H4 (cell line): Measurements from ENCODE around the gene PCDHGC3. TPM values are rescaled to one million over a fixed set of nuclear protein-coding genes. Genes with fewer than 3 reads are reported as not detected.

Experiments used
- DNase-seq: peaks from one replicate; pipeline ENCODE4 v3.0.0-alpha.2; 2015; ENCODE audit warnings: low spot score
- total RNA-seq: library from RNA; depleted of rRNA; stranded (reverse); fragments of >200 nt; shearing (Covaris generic); gene quantifications from 2 replicates; pipeline ENCODE4 v1.2.3, GENCODE V29; 2014

Gene PCDHGC3
- total RNA-seq, 1 experiment from 2014 or later = 61.5 TPM

DNA sequence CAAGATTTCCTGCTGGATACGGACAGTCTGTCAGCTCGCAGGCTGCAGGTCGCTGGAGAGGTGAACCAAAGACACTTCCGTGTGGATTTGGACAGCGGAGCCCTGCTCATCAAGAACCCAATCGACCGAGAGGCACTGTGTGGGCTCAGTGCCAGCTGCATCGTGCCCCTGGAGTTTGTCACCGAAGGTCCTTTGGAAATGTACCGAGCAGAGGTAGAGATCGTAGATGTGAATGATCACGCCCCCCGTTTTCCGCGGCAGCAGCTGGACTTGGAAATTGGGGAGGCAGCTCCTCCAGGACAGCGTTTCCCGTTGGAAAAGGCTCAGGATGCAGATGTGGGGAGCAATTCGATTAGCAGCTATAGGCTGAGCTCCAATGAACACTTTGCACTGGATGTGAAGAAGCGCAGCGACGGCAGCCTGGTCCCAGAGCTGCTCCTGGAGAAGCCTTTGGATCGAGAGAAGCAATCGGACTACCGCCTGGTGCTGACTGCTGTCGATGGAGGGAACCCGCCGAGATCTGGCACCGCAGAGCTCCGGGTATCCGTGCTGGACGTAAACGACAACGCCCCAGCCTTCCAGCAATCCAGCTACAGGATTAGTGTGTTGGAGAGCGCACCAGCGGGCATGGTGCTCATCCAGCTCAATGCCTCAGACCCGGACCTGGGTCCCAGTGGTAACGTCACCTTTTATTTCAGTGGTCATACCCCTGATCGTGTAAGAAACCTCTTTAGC is 9.7 kb downstream of the PCDHGC3 start:
- DNase-seq = no peak

DNA sequence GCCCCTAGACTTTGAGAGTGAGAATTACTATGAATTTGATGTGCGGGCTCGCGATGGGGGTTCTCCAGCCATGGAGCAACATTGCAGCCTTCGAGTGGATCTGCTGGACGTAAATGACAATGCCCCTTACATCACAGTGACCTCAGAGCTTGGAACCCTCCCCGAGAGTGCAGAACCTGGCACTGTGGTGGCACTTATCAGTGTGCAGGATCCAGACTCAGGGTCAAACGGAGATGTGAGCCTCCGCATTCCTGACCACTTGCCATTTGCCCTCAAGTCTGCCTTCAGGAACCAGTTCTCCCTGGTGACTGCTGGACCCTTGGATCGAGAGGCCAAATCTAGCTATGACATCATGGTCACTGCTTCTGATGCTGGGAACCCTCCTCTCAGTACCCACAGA is 10.3 kb downstream of the PCDHGC3 start:
- DNase-seq = no peak

DNA sequence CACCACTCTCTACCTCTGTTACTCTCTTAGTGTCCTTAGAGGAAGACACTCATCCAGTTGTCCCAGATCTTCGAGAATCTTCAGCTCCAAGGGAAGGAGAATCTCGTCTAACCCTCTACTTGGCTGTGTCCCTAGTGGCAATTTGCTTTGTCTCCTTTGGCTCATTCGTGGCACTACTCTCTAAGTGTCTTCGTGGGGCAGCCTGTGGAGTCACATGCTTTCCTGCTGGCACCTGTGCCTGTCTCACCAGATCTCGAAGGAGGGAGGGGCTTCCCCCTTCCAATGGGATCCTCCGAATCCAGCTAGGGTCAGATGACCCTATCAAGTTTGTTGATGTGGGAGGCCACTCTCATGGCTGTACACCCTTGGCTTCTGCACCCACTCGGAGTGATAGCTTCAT is 11.4 kb downstream of the PCDHGC3 start:
- no peak for DNase-seq

DNA sequence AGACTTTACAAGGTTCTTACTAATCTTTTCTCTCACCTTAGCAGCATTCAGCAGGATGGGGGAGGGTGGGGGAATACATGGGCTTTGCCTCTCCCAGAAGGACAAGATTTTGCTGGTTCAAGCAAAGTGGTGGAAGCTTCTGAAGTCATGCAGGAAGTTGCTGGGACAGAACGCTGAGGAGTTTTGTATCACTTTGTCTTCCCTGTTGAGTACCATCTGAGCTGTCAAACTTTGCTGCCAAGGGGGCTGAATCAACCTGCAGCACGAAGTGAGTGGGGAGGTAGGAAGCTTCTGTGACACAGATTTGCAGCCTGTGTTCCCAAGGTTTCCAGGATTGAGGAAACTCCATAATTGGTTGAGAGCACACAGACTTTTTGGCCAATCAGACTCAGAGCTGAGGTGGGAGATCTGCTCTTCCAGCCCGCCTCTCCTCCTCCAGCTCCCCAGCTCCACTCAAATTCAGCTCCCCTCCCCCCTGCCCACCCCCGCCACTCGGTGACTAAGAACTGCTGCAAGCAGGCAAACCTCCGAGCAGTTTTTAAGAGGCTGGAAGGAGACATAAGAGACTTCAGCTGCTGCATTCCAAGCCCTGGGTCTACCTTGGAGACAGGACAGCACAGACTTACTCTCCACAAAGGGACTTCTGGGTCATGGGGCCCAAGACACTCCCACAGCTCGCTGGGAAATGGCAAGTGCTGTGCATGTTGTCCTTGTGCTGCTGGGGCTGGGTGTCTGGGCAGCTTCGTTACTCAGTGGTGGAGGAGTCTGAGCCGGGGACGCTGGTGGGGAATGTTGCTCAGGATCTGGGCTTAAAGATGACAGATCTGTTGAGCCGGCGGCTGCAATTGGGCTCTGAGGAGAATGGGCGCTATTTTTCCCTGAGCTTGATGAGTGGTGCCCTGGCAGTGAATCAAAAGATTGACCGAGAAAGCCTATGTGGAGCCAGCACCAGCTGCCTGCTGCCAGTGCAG is 13.1 kb downstream of the PCDHGC3 start, which contains the start of gene PCDHGC5:
PCDHGC5 (plus strand) TSS at position 491 of the 971 bp plus-strand sequence; CDS start at position 651, 160 bp downstream.
- no peak for DNase-seq

DNA sequence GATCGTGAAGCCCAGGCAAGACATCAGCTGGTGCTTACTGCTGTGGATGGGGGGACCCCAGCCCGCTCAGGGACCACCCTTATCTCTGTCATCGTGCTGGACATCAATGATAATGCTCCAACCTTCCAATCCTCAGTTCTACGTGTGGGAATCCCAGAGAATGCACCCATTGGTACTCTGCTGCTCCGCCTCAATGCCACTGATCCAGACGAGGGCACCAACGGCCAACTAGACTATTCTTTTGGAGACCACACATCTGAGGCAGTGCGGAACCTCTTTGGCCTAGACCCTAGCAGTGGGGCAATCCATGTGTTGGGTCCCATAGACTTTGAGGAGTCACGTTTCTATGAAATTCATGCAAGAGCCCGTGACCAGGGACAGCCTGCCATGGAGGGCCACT is 14.1 kb downstream of the PCDHGC3 start:
- DNase-seq = no peak

DNA sequence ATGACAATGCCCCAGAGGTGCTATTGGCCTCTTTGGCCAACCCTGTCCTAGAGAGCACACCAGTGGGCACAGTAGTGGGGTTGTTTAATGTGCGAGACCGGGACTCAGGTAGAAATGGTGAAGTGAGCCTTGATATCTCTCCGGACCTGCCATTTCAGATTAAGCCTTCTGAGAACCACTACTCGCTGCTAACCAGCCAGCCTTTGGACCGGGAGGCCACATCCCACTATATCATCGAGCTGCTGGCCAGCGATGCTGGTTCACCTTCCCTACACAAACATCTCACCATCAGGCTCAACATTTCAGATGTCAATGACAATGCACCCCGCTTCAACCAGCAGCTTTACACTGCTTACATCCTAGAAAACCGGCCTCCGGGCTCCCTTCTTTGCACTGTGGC is 14.5 kb downstream of the PCDHGC3 start:
- DNase-seq = no peak

DNA sequence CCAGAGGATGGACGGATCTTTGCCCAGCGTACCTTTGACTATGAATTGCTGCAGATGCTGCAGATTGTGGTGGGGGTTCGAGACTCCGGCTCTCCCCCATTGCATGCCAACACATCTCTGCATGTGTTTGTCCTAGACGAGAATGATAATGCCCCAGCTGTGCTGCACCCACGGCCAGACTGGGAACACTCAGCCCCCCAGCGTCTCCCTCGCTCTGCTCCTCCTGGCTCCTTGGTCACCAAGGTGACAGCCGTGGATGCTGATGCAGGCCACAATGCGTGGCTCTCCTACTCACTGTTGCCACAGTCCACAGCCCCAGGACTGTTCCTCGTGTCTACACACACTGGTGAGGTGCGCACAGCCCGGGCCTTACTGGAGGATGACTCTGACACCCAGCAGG is 15.0 kb downstream of the PCDHGC3 start:
- no peak for DNase-seq

DNA sequence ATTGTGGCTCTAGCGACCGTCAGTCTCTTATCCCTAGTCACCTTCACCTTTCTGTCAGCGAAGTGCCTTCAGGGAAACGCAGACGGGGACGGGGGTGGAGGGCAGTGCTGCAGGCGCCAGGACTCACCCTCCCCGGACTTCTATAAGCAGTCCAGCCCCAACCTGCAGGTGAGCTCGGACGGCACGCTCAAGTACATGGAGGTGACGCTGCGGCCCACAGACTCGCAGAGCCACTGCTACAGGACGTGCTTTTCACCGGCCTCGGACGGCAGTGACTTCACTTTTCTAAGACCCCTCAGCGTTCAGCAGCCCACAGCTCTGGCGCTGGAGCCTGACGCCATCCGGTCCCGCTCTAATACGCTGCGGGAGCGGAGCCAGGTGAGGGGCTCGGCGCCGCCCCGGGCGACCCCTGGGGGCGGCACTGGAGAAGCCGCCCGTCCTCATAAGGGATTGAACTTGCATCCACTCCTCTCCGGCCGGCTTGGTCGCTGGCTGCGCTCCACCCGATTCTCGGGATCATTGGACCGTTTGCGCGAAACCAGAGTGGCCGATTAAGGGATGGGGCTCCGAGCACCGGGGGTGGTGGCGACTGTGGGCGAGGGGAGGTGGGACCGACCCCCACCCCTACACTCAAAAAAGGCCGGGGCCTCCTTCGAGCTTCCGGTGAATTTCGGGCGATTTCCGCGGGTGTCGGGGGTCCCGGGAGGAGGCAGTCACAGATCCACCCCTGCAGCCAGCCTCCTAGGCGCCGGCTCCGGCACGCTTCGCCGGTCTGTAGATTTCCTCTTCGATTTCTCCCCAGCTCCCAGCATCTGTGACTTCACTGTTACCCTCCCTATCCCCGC is 15.8 kb downstream of the PCDHGC3 start:
- no peak for DNase-seq

DNA sequence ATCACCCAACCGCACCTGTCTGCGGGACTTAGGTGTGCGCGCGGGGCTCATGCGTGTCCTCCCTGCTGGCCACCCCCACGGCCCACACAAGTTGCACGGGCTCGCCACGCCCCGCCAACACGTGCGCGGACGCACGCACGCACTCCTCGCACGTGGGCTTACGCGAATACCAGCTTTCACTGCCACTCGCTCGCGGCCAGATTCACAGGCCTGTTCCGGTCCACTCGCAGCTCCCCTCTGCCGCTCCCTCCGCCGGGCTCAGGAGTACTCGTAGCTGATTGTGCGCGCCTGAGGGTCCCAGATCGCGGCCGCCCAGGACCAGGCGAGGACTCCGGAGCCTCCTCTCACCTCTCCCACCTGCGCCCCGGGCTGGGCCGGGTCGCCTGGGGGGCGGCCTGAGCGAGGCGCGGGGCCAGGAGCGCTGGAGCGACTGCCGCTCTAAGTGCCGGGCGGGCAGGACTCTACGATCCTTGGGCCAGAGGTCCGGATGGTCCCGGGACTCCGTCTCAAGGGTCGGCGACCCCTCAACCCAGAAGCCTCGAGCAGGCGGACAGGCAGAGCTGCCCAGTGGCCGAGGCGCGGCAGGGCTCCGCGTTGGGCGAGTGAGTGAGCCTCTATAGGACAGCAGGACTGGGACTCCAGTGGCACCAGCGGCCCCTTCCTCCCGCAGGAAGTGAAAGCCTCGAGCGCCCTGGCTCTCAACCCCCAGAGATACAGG is 16.6 kb downstream of the PCDHGC3 start:
- DNase-seq = no peak

DNA sequence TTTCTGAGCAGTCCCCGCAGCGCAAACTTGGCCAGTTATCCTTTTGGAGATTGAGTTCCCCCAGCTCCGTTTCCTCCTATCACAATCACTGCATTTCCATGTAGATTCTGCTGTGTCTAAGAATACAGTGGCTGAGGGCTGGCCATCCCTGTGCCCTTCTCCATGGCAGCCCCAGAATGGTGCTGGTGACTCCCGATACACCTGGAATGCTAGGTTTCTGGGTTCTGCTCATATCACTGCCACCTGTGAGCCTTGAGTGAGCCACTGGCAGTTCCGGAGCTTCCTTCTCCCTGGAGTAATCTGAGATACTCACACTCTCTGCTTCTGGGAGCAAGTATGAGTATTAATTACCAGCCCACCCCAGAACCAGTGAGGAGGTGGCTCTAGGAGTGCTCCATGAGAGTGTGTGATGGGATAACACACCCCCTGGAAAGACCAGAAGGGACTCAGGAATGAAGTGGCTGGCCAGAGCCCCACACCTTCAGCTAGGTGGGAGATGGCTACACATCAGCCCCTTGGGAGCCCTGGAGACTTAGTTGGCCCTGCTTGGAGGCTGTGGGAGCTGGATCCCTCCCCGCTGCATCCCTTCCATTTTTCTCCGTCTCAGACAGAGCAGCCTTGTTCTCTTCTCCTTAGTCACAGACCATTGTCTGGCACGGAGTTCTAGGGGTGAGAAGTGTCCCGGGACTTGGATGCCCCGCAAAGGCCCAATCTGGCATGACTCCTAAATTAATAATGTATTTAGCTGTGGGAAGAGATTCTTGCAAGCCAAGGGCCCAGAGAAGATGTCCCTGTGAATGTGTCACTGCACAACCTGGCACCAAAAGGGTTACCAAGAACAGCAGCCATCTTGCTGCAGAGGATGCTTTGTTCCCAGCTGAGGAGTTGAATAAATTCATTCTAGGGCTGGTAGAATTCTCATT is 18.0 kb downstream of the PCDHGC3 start:
- DNase-seq = no peak

DNA sequence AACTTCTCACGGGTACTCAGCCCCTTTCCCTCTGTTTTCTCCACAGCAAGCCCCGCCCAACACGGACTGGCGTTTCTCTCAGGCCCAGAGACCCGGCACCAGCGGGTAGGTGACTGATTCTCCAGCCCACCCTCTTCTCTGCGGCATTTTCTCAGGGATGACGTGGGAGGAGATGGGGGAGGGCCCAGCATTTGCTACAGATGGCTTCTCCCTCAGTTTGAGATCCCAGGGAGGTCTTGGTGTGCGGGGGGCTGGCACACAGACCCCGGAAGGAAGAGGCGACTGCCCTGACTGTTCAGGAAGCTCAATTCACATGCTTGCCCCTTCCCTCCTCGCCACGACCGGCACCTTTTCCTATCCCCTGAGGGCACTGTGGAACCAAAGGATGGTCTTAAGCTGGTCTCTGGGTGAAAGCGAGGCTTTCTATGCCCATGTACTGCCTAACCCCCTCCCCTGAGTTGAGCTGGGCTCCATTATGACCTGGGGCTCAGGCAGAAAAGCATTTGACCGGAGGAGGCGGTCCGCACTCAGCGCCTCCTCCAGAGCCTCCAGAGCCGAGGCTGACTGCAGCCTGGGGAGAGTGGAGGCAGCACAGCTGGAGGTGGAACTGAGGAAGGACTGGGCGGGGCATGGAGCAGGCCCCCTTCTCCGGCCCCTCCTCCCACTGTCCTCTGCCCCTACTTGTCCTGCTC is 19.1 kb downstream of the PCDHGC3 start:
- no peak for DNase-seq

DNA sequence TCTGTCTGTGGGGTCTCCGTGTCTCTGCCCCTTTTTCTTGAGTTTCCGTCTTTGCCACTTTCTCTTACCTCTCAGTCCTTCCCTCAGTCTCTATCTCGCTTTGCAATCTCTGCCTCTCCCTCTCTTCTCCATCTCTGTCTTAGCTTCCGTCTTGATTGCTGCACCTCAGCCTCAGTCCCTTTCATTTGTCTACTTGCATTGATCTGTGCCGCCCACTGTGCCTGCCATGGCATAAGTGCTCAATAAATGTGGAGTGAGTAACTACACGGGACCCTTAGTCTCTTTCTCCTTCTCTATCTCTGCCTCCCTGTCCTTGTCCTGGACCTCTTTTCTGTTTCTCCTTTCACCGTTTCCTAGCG is 19.7 kb downstream of the PCDHGC3 start:
- DNase-seq = no peak

DNA sequence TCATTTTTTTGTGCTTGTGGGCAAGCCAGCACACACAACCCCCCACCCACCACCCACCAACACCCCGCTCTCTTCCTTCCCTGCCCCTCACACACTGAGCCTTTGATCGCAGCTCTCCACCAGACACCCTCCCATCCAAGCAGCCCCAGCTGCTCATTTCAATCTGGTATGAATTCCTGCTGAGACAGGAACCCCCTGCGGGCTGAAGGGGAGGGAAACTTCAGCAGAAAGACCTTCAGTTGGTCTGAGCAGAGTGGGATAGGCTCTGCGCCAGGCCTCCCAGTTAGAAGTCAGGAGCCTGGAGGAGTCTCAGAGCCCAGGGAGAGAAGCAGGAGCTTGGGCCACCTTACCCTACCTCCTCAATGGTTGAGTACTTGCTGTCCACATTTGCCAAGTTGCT is 20.3 kb downstream of the PCDHGC3 start:
- DNase-seq = no peak

DNA sequence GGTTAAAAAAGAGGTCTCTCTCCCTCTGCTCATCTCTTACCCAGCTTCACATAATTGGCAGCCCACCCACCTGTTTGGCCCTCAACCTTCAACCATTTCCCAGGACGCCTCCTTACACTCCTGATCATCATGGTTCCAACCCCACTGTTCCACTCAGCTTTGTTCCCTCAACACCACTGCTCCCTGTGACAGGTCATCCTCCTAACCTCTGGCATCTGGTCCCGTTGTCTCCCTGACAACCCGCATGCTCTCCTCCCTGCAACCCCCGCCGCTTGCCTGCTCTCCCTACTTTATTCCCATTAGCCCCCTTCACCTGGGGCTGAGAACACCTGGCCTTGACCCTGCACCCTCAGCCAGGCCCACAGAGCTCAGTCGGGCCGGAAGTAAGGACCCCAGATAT is 26.0 kb downstream of the PCDHGC3 start:
- no peak for DNase-seq

DNA sequence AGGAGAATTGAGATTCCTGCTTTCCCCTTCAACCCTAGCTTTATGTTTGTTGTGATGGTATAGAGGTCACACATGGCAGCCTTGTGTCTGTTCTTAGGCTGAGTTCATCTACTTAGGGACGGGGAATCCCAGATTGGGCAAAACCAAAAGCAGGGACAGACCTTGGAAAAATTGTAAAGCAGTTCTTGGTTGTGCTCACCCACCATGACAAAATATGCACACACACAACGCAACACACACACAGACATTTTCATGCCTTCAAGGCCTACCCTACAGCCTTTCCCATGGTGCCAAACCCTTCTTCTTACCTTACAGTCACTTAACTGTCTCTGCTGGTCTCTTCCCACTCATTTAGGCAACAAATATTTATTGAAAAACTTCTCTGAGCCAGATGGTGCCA is 27.9 kb downstream of the PCDHGC3 start:
- no peak for DNase-seq

DNA sequence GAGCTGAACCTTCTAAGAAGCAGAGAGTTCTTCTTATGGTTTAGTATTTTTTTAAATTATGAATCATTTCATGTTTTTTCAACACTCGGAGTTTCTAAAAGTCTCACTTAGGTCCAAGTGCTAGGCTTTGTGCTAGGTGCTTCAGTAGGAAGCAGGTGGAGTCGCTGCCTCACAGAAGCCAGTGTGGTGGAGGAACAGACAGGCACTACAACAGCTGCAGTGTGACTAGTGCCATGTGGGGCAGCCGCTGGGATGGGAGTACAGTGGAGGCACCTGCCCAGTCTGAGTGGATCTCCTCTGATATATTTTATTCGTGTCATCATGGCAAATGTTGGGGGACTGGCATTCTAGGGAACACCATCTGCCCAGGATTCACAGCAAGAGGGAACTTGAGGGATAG is 28.4 kb downstream of the PCDHGC3 start:
- DNase-seq = no peak

DNA sequence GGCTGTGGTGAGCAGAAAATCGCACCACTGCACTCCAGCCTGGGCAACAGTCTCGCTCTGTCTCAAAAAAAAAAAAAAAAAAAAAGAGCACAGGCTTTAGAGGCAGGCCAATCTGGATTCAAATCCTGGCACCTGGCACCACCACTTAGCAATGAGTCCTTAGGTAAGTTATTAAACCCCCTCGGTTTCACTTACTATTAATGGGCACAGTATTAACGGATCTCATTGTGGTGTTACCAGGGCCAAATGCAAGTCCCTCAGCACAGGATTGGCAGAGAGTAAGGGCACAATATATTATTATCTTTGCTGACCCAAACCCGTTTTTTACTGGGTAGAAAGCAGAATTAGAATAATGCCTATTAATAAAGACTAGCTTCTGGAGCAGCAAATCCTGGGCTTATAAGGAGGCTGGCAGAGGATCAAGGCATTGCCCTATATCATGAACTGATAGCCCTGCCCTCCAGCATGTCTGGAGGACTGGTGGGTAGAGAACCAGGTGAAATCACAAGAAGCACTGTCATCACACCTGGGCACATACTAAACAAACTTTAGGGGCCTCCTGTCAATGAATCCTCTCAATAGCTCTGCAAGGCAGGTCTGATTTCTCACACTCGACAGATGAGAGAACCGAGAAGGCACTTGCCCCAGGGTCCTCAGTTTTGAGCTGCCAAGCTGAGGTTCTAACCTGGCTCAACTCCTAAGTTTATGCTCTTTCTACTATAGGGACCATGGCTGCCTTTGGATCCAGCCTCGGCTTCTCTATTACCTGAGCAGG is 30.8 kb downstream of the PCDHGC3 start:
- DNase-seq = no peak

DNA sequence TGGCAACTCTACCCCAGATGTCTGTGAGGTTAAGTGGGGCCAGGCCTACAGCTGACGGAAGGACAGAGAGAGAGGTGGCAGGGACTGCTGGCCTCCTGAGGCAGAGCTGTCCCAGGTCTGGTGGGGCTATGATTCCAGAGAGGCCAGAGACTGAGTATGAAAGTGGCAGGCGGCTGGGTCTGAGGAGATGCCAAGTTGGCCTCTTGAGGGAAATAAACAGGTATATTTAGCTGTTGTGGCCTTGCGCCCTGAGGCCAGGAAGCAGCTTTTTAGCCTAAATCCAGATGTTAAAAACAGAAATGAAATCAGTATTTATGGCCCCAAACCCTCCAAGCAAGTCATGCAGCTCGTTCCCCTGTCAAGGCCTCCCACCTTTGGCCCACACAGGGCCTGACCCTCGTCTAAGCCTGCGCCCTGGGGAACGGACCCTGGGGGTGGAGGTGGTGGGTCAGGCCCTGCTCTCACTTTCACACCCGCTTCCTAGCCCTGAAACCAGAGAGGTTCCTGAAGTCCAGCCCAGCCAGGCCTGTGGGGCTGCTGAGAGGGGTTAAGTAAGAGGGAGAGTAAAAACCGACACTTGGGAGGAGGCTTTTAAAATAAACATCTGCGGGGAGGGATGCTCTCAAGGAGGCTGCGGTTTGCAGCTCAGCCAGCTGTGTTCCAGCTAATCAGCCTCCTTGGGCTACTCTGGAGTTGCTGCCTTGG is 31.8 kb downstream of the PCDHGC3 start:
- DNase-seq = peak; percentile 86
